CD4-positive, alpha-beta T cell (primary cell): ENCODE data around the gene NRF1. TPM values are rescaled to one million over a fixed set of nuclear protein-coding genes. Genes with fewer than 3 reads are reported as not detected.

Source experiments
- ATAC-seq: fragments of 200-7000 bp; cut with Tn5 transposase; one replicate; pipeline ENCODE4 v1.10.0; 2022; ENCODE audit warnings: mild to moderate bottlenecking; ENCODE audit not compliant: poor library complexity
- CTCF ChIA-PET: fragments of 350-600 bp; sonication (Branson Sonifier 250); formaldehyde crosslinking; loops from one replicate; lab custom pipeline; 2021; ENCODE audit warnings: antibody characterized with exemption, inconsistent platforms; lab: Charles Lee
- POLR2A ChIA-PET: fragments of 350-600 bp; sonication (Branson Sonifier 250); formaldehyde crosslinking; loops from one replicate; lab custom pipeline; 2021; ENCODE audit warnings: antibody characterized with exemption, inconsistent platforms; lab: Charles Lee
- DNase-seq, 14 experiments: peaks; one replicate each; pipeline ENCODE4 v3.0.0-alpha.2; 2013 to 2020; ENCODE audit warnings: mixed read lengths in 2 of 14
- H3K27ac ChIP-seq, 2 donors: one replicate each; pipeline versions ENCODE4 v1.5.1 to v1.7.0; 2013; ENCODE audit warnings: low read length in 2 of 2, low read depth in 1 of 2, mild to moderate bottlenecking in 1 of 2
- H3K27me3 ChIP-seq, 2 experiments: 1 replicate in 1 of 2; 2 replicates in 1 of 2; pipeline versions ENCODE4 v1.6.1 to v1.7.0; 2013; ENCODE audit warnings: low read length in 2 of 2, control low read depth in 1 of 2, mild to moderate bottlenecking in 1 of 2, moderate library complexity in 1 of 2; ENCODE audit not compliant: insufficient read depth in 2 of 2, control insufficient read depth in 1 of 2
- H3K36me3 ChIP-seq: one replicate; pipeline ENCODE4 v1.6.1; 2013; ENCODE audit warnings: low read length, control low read depth; ENCODE audit not compliant: insufficient read depth
- H3K4me1 ChIP-seq: one replicate; pipeline ENCODE4 v1.6.1; 2013; ENCODE audit warnings: low read length, control low read depth; ENCODE audit not compliant: insufficient read depth
- H3K4me3 ChIP-seq: one replicate; pipeline ENCODE4 v1.5.1; 2013; ENCODE audit warnings: mild to moderate bottlenecking, low read length, moderate library complexity
- H3K9me3 ChIP-seq, 2 experiments: 1 replicate in 1 of 2; 2 replicates in 1 of 2; pipeline versions ENCODE4 v1.6.1 to v1.7.0; 2013; ENCODE audit warnings: low read length in 2 of 2, mild to moderate bottlenecking in 2 of 2, control low read depth in 1 of 2, moderate library complexity in 1 of 2; ENCODE audit not compliant: control insufficient read depth in 1 of 2, insufficient read depth in 1 of 2
- H3K27ac Mint-ChIP-seq: one replicate; pipeline ENCODE4 v1.8.0; 2020; ENCODE audit warnings: mixed read lengths
- H3K27me3 Mint-ChIP-seq: one replicate; pipeline ENCODE4 v1.8.0; 2021; ENCODE audit warnings: mixed read lengths
- H3K36me3 Mint-ChIP-seq: one replicate; pipeline ENCODE4 v1.8.0; 2021; ENCODE audit warnings: low read depth, mixed read lengths
- H3K4me1 Mint-ChIP-seq: one replicate; pipeline ENCODE4 v1.8.0; 2021; ENCODE audit warnings: low read depth, mixed read lengths
- H3K4me3 Mint-ChIP-seq: one replicate; pipeline ENCODE4 v1.8.0; 2020; ENCODE audit warnings: mild to moderate bottlenecking, mixed read lengths
- H3K9me3 Mint-ChIP-seq: one replicate; pipeline ENCODE4 v1.8.0; 2020; ENCODE audit warnings: mixed read lengths
- CTCF ChIP-seq: fragments of 200-600 bp; IDR thresholded peaks from one replicate; pipeline ENCODE4 v1.8.0; 2022; ENCODE audit warnings: antibody characterized with exemption, mild to moderate bottlenecking
- intact Hi-C, 2 experiments: fragments of 100-400 bp; cut with DNase I in 1 of 2; cut with micrococcal nuclease in 1 of 2; formaldehyde crosslinking; loops; one replicate each; pipeline versions ENCODE4 v1.15.1 to v1.9.0; 2023 to 2025; cut with DNase I, micrococcal nuclease
- total RNA-seq, 174 experiments: library from RNA in 2 of 174; stranded (reverse) in 2 of 174; gene quantifications; one replicate each; pipeline ENCODE4 v1.2.3 and lab custom pipeline; 2021 to 2026

The NRF1 gene
- total RNA-seq, 2 experiments from 2014 or later = 35.4 to 36.1 TPM

GRCh38 chr7:129796186-129796775, 184.8 kb downstream of the NRF1 start:
- H3K4me1 Mint-ChIP-seq = no peaks in the 10 kb centered on the region
- TF ChIP-seq CTCF = no peak
- Histone ChIP-seq H3K36me3 (no peaks in the 10 kb centered on the region), H3K9me3 (no peaks in the 10 kb centered on the region), H3K27me3 (no peaks in the 10 kb centered on the region), H3K4me3 (no peak overlapping the region), H3K27ac (no peak overlapping the region), H3K4me1 (no peaks in the 10 kb centered on the region)
- H3K4me3 Mint-ChIP-seq = no peak overlapping the region
- H3K27ac Mint-ChIP-seq = no peak overlapping the region
- no peaks in the 10 kb centered on the region for H3K36me3 Mint-ChIP-seq
- intact Hi-C loops = no loop called here
- POLR2A ChIA-PET = no interaction called here
- DNase-seq (no peak), ATAC-seq (no peak)
- H3K9me3 Mint-ChIP-seq = no peaks in the 10 kb centered on the region
- peaks cover 8% of the 10 kb centered on the region for H3K27me3 Mint-ChIP-seq
- CTCF ChIA-PET = no interaction called here

GRCh38 chr7:129797214-129797789, 185.8 kb downstream of the NRF1 start:
- no peak overlapping the region for H3K27ac Mint-ChIP-seq

GRCh38 chr7:129798616-129799349, 187.3 kb downstream of the NRF1 start:
- H3K4me1 Mint-ChIP-seq = no peaks in the 10 kb centered on the region
- intact Hi-C loops = no loop called here
- no peak overlapping the region for H3K27ac Mint-ChIP-seq
- H3K4me3 ChIP-seq = no peak overlapping the region
- H3K4me1 ChIP-seq = no peaks in the 10 kb centered on the region
- ChIA-PET POLR2A (no interaction called here), CTCF (no interaction called here)
- TF ChIP-seq CTCF = no peak
- H3K9me3 ChIP-seq = no peaks in the 10 kb centered on the region
- H3K4me3 Mint-ChIP-seq = no peak overlapping the region
- H3K36me3 ChIP-seq = no peaks in the 10 kb centered on the region
- H3K9me3 Mint-ChIP-seq = no peaks in the 10 kb centered on the region
- H3K36me3 Mint-ChIP-seq = no peaks in the 10 kb centered on the region
- H3K27me3 ChIP-seq = no peaks in the 10 kb centered on the region
- peaks cover 4% of the 10 kb centered on the region for H3K27me3 Mint-ChIP-seq
- ATAC-seq (no peak), DNase-seq (no peak)
- H3K27ac ChIP-seq = no peak overlapping the region

More at GRCh38 chr7:129797214-129797789, 185.8 kb downstream of the NRF1 start:
- H3K36me3 Mint-ChIP-seq = no peaks in the 10 kb centered on the region
- no peak for DNase-seq
- no peaks in the 10 kb centered on the region for H3K9me3 ChIP-seq
- no peak overlapping the region for H3K4me3 Mint-ChIP-seq
- H3K9me3 Mint-ChIP-seq = no peaks in the 10 kb centered on the region
- H3K4me3 ChIP-seq = no peak overlapping the region
- no peaks in the 10 kb centered on the region for H3K4me1 ChIP-seq
- no peaks in the 10 kb centered on the region for H3K4me1 Mint-ChIP-seq
- no peak for TF ChIP-seq CTCF
- ChIA-PET CTCF (no interaction called here), POLR2A (no interaction called here)
- intact Hi-C loops = no loop called here
- no peak for ATAC-seq
- H3K27ac ChIP-seq = no peak overlapping the region
- no peaks in the 10 kb centered on the region for H3K36me3 ChIP-seq
- H3K27me3 Mint-ChIP-seq = peaks cover 4% of the 10 kb centered on the region
- H3K27me3 ChIP-seq = no peaks in the 10 kb centered on the region
